Activated naive CD8-positive, alpha-beta T cell treated with anti-CD3 and anti-CD28 coated beads, Interleukin-2, amount 10 ng/mL, durations not matched to agents 7 days and 5 days (primary cell): ENCODE results near the gene VTI1A. TPM values are rescaled to one million over a fixed set of nuclear protein-coding genes. Genes with fewer than 3 reads are reported as not detected.

Experiments
- ATAC-seq: fragments of 150-1000 bp; cut with Tn5 transposase; one replicate; pipeline ENCODE4 v1.10.0; 2021; ENCODE audit warnings: low read depth, moderate library complexity
- POLR2A ChIA-PET: fragments of 350-600 bp; sonication (Branson Sonifier 250); formaldehyde crosslinking; loops from one replicate; lab custom pipeline; 2021; ENCODE audit warnings: antibody characterized with exemption; lab: Charles Lee
- DNase-seq: peaks from one replicate; pipeline ENCODE4 v3.0.0; 2021
- H3K27ac Mint-ChIP-seq: one replicate; pipeline ENCODE4 v1.8.0; 2022; ENCODE audit warnings: mild to moderate bottlenecking, mixed read lengths
- H3K27me3 Mint-ChIP-seq: one replicate; pipeline ENCODE4 v1.8.0; 2022; ENCODE audit warnings: mild to moderate bottlenecking, moderate library complexity, mixed read lengths
- H3K36me3 Mint-ChIP-seq: one replicate; pipeline ENCODE4 v1.8.0; 2021; ENCODE audit warnings: mild to moderate bottlenecking, mixed read lengths
- H3K4me1 Mint-ChIP-seq: one replicate; pipeline ENCODE4 v1.8.0; 2021; ENCODE audit warnings: mixed read lengths
- H3K4me3 Mint-ChIP-seq: one replicate; pipeline ENCODE4 v1.8.0; 2022; ENCODE audit warnings: mild to moderate bottlenecking, moderate library complexity, mixed read lengths
- H3K9me3 Mint-ChIP-seq: one replicate; pipeline ENCODE4 v1.8.0; 2021; ENCODE audit warnings: mixed read lengths
- total RNA-seq, 2 experiments: library from RNA; stranded (reverse); gene quantifications; one replicate each; pipeline ENCODE4 v1.2.3, GENCODE V29; 2021

VTI1A gene
- total RNA-seq, 2 experiments from 2014 or later: 43.2 to 45.1 TPM

GRCh38 chr10:112631501-112632400 lies 184.7 kb downstream of the VTI1A start:
- Mint-ChIP-seq H3K36me3 (peaks cover 15% of the 10 kb centered on the region), H3K27me3 (no peaks in the 10 kb centered on the region), H3K4me3 (no peak overlapping the region), H3K4me1 (no peaks in the 10 kb centered on the region), H3K27ac (no peak overlapping the region), H3K9me3 (no peaks in the 10 kb centered on the region)
- POLR2A ChIA-PET: no interaction called here
- DNase-seq (no peak), ATAC-seq (no peak)

GRCh38 chr10:112634096-112634830 lies 187.2 kb downstream of the VTI1A start:
- H3K4me3 Mint-ChIP-seq: no peak overlapping the region
- H3K27me3 Mint-ChIP-seq: no peaks in the 10 kb centered on the region
- POLR2A ChIA-PET: no interaction called here
- H3K9me3 Mint-ChIP-seq: no peaks in the 10 kb centered on the region
- ATAC-seq: no peak
- H3K4me1 Mint-ChIP-seq: no peaks in the 10 kb centered on the region
- H3K27ac Mint-ChIP-seq: no peak overlapping the region
- no peak for DNase-seq
- H3K36me3 Mint-ChIP-seq: peaks cover 15% of the 10 kb centered on the region

- no peaks in the 10 kb centered on the region for H3K4me1 Mint-ChIP-seq
- no peak for DNase-seq
- no peaks in the 10 kb centered on the region for H3K9me3 Mint-ChIP-seq
- POLR2A ChIA-PET: no interaction called here
- no peak for ATAC-seq
- H3K27me3 Mint-ChIP-seq: no peaks in the 10 kb centered on the region
- no peak overlapping the region for H3K27ac Mint-ChIP-seq
- no peak overlapping the region for H3K4me3 Mint-ChIP-seq
- H3K36me3 Mint-ChIP-seq: peaks cover 12% of the 10 kb centered on the region
Measured at GRCh38 chr10:112637901-112638300, 190.9 kb downstream of the VTI1A start.

GRCh38 chr10:112639298-112639697 lies 192.3 kb downstream of the VTI1A start:
- H3K4me3 Mint-ChIP-seq: no peak overlapping the region
- DNase-seq (no peak), ATAC-seq (no peak)
- H3K27ac Mint-ChIP-seq: no peak overlapping the region
- H3K27me3 Mint-ChIP-seq: no peaks in the 10 kb centered on the region
- H3K9me3 Mint-ChIP-seq: no peaks in the 10 kb centered on the region
- H3K36me3 Mint-ChIP-seq: peaks cover 11% of the 10 kb centered on the region
- POLR2A ChIA-PET: no interaction called here
- no peaks in the 10 kb centered on the region for H3K4me1 Mint-ChIP-seq

- H3K36me3 Mint-ChIP-seq: peaks cover 2% of the 10 kb centered on the region
- no peak overlapping the region for H3K27ac Mint-ChIP-seq
- no peaks in the 10 kb centered on the region for H3K27me3 Mint-ChIP-seq
- DNase-seq: no peak
- H3K9me3 Mint-ChIP-seq: no peaks in the 10 kb centered on the region
- H3K4me1 Mint-ChIP-seq: no peaks in the 10 kb centered on the region
- POLR2A ChIA-PET: no interaction called here
- ATAC-seq: no peak
- no peak overlapping the region for H3K4me3 Mint-ChIP-seq
Measured at GRCh38 chr10:112640638-112641037, 193.6 kb downstream of the VTI1A start.

- peaks cover 2% of the 10 kb centered on the region for H3K36me3 Mint-ChIP-seq
- H3K9me3 Mint-ChIP-seq: no peaks in the 10 kb centered on the region
- no peak overlapping the region for H3K4me3 Mint-ChIP-seq
- DNase-seq (no peak), ATAC-seq (no peak)
- POLR2A ChIA-PET: no interaction called here
- H3K4me1 Mint-ChIP-seq: no peaks in the 10 kb centered on the region
- H3K27ac Mint-ChIP-seq: no peak overlapping the region
- no peaks in the 10 kb centered on the region for H3K27me3 Mint-ChIP-seq
Measured at GRCh38 chr10:112643600-112644264, 196.7 kb downstream of the VTI1A start.

- Mint-ChIP-seq H3K9me3 (no peaks in the 10 kb centered on the region), H3K4me1 (no peaks in the 10 kb centered on the region), H3K36me3 (peaks cover 2% of the 10 kb centered on the region), H3K27ac (no peak overlapping the region), H3K27me3 (no peaks in the 10 kb centered on the region), H3K4me3 (no peak overlapping the region)
- ATAC-seq (no peak), DNase-seq (no peak)
- POLR2A ChIA-PET: no interaction called here
Measured at GRCh38 chr10:112644265-112644645, 197.2 kb downstream of the VTI1A start.

- H3K4me3 Mint-ChIP-seq: no peak overlapping the region
- POLR2A ChIA-PET: no interaction called here
- H3K36me3 Mint-ChIP-seq: peaks cover 4% of the 10 kb centered on the region
- H3K27ac Mint-ChIP-seq: no peak overlapping the region
- no peaks in the 10 kb centered on the region for H3K9me3 Mint-ChIP-seq
- ATAC-seq (no peak), DNase-seq (no peak)
- H3K27me3 Mint-ChIP-seq: no peaks in the 10 kb centered on the region
- H3K4me1 Mint-ChIP-seq: no peaks in the 10 kb centered on the region
Measured at GRCh38 chr10:112649006-112649821, 202.2 kb downstream of the VTI1A start.

GRCh38 chr10:112649822-112650152 lies 202.8 kb downstream of the VTI1A start:
- Mint-ChIP-seq H3K9me3 (no peaks in the 10 kb centered on the region), H3K36me3 (peaks cover 6% of the 10 kb centered on the region), H3K4me3 (no peak overlapping the region), H3K27ac (no peak overlapping the region), H3K27me3 (no peaks in the 10 kb centered on the region), H3K4me1 (no peaks in the 10 kb centered on the region)
- POLR2A ChIA-PET: no interaction called here
- no peak for ATAC-seq
- DNase-seq: no peak

- POLR2A ChIA-PET: no interaction called here
- DNase-seq: no peak
- Mint-ChIP-seq H3K9me3 (no peaks in the 10 kb centered on the region), H3K4me3 (no peak overlapping the region), H3K27me3 (no peaks in the 10 kb centered on the region), H3K4me1 (no peaks in the 10 kb centered on the region), H3K36me3 (peaks cover 9% of the 10 kb centered on the region), H3K27ac (no peak overlapping the region)
- ATAC-seq: no peak
Measured at GRCh38 chr10:112650588-112651030, 203.6 kb downstream of the VTI1A start.

GRCh38 chr10:112653215-112653614 lies 206.2 kb downstream of the VTI1A start:
- no peaks in the 10 kb centered on the region for H3K9me3 Mint-ChIP-seq
- H3K36me3 Mint-ChIP-seq: peaks cover 9% of the 10 kb centered on the region
- no peak overlapping the region for H3K27ac Mint-ChIP-seq
- H3K4me1 Mint-ChIP-seq: no peaks in the 10 kb centered on the region
- POLR2A ChIA-PET: no interaction called here
- no peak for ATAC-seq
- no peak for DNase-seq
- H3K27me3 Mint-ChIP-seq: no peaks in the 10 kb centered on the region
- H3K4me3 Mint-ChIP-seq: no peak overlapping the region

GRCh38 chr10:112653851-112654250 lies 206.8 kb downstream of the VTI1A start:
- ATAC-seq (no peak), DNase-seq (no peak)
- Mint-ChIP-seq H3K4me3 (no peak overlapping the region), H3K4me1 (no peaks in the 10 kb centered on the region), H3K27me3 (no peaks in the 10 kb centered on the region), H3K27ac (no peak overlapping the region), H3K9me3 (no peaks in the 10 kb centered on the region), H3K36me3 (peaks cover 9% of the 10 kb centered on the region)
- POLR2A ChIA-PET: no interaction called here

- H3K27ac Mint-ChIP-seq: no peak overlapping the region
- DNase-seq (no peak), ATAC-seq (no peak)
- H3K4me1 Mint-ChIP-seq: no peaks in the 10 kb centered on the region
- no peaks in the 10 kb centered on the region for H3K27me3 Mint-ChIP-seq
- POLR2A ChIA-PET: no interaction called here
- no peaks in the 10 kb centered on the region for H3K9me3 Mint-ChIP-seq
- no peak overlapping the region for H3K4me3 Mint-ChIP-seq
- peaks cover 9% of the 10 kb centered on the region for H3K36me3 Mint-ChIP-seq
Measured at GRCh38 chr10:112654794-112655193, 207.8 kb downstream of the VTI1A start.
